Stimulated activated CD8-positive, alpha-beta memory T cell treated with anti-CD3 and anti-CD28 coated beads, Interleukin-4, amount 100 ng/mL, for 24 hours (primary cell): Measurements from ENCODE around the gene SMIM35.

Experiments used
- DNase-seq: peaks from one replicate; pipeline ENCODE4 v3.0.0-alpha.2; 2020; ENCODE audit warnings: low read depth

Gene SMIM35

GRCh38 chr11:118109231-118109630 lies 22.5 kb upstream of the SMIM35 start:
- DNase-seq, result no peak

- DNase-seq, result no peak
These were observed 21.8 kb upstream of the SMIM35 start for GRCh38 chr11:118108513-118108912.

GRCh38 chr11:118106789-118107335 lies 20.1 kb upstream of the SMIM35 start:
- no peak for DNase-seq

GRCh38 chr11:118105657-118106305 lies 19.0 kb upstream of the SMIM35 start:
- no peak for DNase-seq

- DNase-seq, result no peak
These were observed 17.7 kb upstream of the SMIM35 start for GRCh38 chr11:118104491-118104890.

GRCh38 chr11:118102721-118103261 lies 16.0 kb upstream of the SMIM35 start:
- DNase-seq, result no peak

- DNase-seq, result no peak
These were observed 14.0 kb upstream of the SMIM35 start for GRCh38 chr11:118100691-118101232.

GRCh38 chr11:118099838-118100556 lies 13.2 kb upstream of the SMIM35 start:
- DNase-seq, result no peak

- no peak for DNase-seq
These were observed 12.5 kb upstream of the SMIM35 start for GRCh38 chr11:118098996-118099837.

GRCh38 chr11:118095967-118096367 lies 9.2 kb upstream of the SMIM35 start:
- DNase-seq, result no peak

GRCh38 chr11:118095493-118095892 lies 8.7 kb upstream of the SMIM35 start:
- no peak for DNase-seq

- no peak for DNase-seq
These were observed 6.3 kb upstream of the SMIM35 start for GRCh38 chr11:118092907-118093571.

GRCh38 chr11:118091690-118092089 lies 4.9 kb upstream of the SMIM35 start:
- DNase-seq, result no peak

GRCh38 chr11:118090545-118091162 lies 3.9 kb upstream of the SMIM35 start:
- DNase-seq, result no peak

GRCh38 chr11:118088531-118088930 lies 1.8 kb upstream of the SMIM35 start:
- DNase-seq, result no peak

GRCh38 chr11:118087931-118088330 lies 1.2 kb upstream of the SMIM35 start:
- no peak for DNase-seq

- DNase-seq, result no peak
These were observed 2.1 kb downstream of the SMIM35 start for GRCh38 chr11:118084656-118085055.

- no peak for DNase-seq
These were observed 2.5 kb downstream of the SMIM35 start for GRCh38 chr11:118084247-118084646.

GRCh38 chr11:118082880-118083552 lies 3.7 kb downstream of the SMIM35 start:
- DNase-seq, result no peak

- DNase-seq, result no peak
These were observed 5.4 kb downstream of the SMIM35 start for GRCh38 chr11:118081241-118081958.
